HG03175 (cell line): Measurements from ENCODE around the gene CMTM2.
"Not testable (repeated sequence)": the region's sequence is repeated elsewhere in the genome, so short reads cannot be mapped to it uniquely, and the experiment has no call there.

Experiments used
- ATAC-seq: cut with Tn5 transposase; IDR thresholded peaks from one replicate; pipeline ENCODE4 v1.9.1; 2021; ENCODE audit warnings: mild to moderate bottlenecking, moderate library complexity; ENCODE audit not compliant: unreplicated experiment

Gene CMTM2

GRCh38 chr16:66552286-66553177, 26.7 kb upstream of the CMTM2 start, which contains the start of gene CKLF:
CKLF (plus strand) TSS chr16:66552576; CDS start chr16:66552716, 140 bp downstream.
- peak; percentile 71 for ATAC-seq

- ATAC-seq, result no peak
Measured at GRCh38 chr16:66553223-66553622, 26.0 kb upstream of the CMTM2 start.

GRCh38 chr16:66554021-66554420, 25.2 kb upstream of the CMTM2 start:
- ATAC-seq, result no peak

DNA sequence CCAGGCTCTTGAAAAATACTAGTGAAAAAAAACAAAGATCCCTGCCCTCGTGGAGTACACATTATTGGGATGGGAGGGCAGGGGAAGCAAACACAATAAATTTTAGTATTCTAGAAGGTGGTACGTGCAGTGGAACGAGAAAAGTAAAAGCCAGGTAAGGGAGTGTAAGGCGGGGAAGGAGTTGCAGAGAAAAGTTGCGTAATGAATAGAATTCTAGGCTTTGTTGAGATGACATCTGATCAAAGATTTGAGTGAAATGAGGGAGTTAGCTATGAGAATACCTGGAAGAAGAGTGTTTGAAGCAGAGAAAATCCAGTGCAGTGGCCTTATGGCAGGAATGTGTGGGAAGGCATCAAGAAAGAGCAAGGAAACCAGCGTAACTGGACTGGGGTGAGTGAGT, 24.8 kb upstream of the CMTM2 start:
- no peak for ATAC-seq

- ATAC-seq, result no peak
Measured at GRCh38 chr16:66560107-66560506, 19.2 kb upstream of the CMTM2 start.

DNA sequence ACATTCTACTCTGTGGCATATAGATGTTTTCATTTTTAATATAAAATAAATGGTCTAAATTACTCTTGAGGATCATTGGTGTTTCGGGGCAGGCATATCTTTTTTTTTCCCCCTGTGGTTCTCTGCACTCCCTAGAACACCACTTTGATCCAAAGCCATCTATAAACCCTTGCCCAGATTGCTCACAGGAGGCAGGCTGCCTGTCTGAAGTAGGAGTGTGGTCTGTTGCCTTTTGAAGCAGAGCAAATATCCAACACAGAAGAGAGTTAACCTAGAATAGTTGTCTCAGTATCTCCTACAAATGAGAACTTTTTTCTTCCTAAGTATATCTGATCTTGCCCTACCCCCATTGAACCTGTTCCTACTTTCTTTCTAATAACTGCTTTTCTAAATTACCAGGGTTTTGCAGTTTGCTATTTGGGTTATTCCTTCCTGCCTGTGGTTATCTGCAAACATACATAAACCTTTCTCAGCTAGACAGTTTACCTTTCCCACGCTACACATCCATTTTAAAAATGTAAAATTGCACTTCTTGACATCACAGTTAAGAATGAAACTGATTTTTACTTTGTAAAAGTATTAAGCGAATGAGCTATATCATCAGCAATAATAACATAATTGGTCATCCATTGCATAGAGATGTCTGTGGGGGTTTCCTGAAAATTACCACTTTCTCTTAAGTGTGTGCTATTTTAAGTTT, 17.7 kb upstream of the CMTM2 start:
- no peak for ATAC-seq

DNA sequence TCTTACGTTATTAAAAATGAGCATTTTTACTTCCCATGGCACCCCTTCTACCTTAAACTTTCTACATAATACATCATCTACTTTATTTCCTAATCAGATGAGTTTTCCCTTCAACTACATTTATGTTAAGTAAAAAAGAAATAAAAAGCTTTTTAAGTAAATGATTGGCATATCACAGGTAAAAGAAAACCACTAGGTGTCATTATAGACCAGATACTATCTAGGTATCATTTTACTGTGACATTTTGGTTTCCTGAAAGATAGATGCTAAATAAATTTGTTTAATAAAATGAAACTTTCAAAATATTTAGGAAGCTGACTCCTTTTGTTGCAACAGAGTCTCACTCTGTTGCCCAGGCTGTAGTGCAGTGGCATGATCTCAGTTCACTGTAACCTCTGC, 16.9 kb upstream of the CMTM2 start:
- no peak for ATAC-seq

GRCh38 chr16:66562986-66563385, 16.3 kb upstream of the CMTM2 start:
- no peak for ATAC-seq

- ATAC-seq, result no peak
Measured at GRCh38 chr16:66563574-66564334, 15.5 kb upstream of the CMTM2 start.

DNA sequence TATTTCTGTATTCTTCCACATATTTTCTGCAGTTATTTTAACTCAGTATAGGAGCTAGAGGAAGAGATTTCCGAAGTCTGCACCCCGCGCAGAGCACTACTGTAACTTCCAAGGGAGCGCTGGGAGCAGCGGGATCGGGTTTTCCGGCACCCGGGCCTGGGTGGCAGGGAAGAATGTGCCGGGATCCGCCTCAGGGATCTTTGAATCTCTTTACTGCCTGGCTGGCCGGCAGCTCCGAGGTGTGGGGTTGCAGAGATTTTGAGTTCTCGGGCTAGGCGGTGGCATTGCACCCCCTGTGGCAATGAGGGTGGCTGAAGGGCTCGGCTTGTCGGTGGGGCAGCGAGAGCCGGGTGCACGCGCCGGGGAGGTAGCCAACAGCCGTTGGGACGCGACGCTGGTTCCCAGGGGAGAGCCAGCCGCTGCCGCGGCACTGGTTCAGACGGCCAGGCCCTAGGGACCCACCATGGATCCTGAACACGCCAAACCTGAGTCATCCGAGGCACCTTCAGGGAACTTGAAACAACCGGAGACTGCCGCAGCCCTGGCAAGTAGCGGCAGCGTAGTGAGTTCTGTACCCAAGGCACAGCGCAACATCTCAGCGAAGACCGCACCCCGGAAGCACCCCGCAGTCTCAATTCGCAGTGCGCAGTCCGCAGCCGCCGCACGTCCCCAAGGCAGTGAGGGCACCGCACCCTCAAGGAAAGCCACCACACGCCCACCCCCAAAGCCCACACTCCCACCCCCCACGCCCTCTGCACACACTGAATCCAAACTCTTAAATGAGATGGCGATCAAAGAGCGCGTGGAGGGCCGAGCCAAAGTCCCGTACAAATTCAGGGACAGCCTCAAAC, 13.0 kb upstream of the CMTM2 start, which contains the start of gene CMTM1:
Gene CMTM1, plus strand, starts transcription at position 389 of the 851 bp plus-strand sequence. Its CDS starts 75 bp downstream, at position 464.
- ATAC-seq, result no peak

DNA sequence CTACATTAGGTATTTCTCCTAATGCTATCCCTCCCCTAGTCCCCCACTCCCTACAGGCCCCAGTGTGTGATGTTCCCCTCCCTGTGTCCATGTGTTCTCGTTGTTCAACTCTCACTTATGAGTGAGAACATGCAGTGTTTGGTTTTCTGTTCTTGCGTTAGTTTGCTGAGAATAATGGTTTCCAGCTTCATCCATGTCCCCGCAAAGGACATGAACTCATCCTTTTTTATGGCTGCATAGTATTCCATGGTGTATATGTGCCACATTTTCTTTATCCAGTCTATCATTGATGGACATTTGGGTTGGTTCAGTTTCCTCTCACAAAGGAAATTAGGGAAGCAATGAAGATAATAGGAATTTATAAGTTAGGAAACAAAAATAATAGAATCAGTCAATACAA, 12.0 kb upstream of the CMTM2 start:
- not testable (repeated sequence) for ATAC-seq

- ATAC-seq, result no peak
Measured at GRCh38 chr16:66568355-66568754, 10.9 kb upstream of the CMTM2 start.

GRCh38 chr16:66569131-66569530, 10.1 kb upstream of the CMTM2 start:
- no peak for ATAC-seq

- no peak for ATAC-seq
Measured at GRCh38 chr16:66569827-66570405, 9.3 kb upstream of the CMTM2 start.

DNA sequence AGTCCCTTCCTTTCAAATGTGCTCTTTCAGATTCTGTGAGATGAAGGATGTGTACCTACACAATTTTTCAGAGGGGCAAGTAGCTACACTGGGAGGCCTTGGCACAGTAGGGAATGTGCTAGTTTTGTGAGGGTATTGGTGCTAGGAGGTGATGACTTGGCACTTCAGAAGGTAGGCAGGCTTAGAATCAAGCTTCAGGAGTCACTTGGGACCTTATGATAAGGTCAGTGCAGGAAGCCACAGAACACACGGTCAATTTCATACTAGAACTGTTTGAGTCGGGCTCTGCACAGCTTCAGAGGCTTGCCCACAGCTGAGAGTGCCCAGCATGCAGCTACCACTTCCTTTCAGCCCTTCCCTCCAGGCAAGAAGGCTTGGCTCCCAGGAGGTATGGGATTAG, 6.9 kb upstream of the CMTM2 start:
- ATAC-seq, result no peak

- ATAC-seq, result no peak
Measured at GRCh38 chr16:66574081-66574480, 5.2 kb upstream of the CMTM2 start.

- no peak for ATAC-seq
Measured at GRCh38 chr16:66574531-66574930, 4.7 kb upstream of the CMTM2 start.

- no peak for ATAC-seq
Measured at GRCh38 chr16:66575060-66575459, 4.2 kb upstream of the CMTM2 start.

DNA sequence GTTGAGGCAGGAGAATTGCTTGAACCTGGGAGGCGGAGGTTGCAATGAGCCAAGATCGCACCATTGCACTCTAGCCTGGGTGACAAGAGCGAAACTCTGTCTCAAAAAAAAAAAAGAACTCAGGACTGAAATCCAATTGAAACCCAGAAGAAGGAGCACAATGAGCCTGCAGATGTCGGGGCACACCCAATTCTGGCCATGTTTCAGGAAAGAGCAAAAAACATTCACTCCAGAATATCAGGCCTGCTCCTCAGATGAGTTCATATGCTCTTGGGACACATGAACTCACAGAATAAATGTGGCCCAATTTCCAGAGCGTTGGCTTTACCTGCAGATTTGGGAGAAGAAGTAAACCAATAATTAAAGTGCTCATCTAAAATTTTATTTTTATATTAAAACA, 3.0 kb upstream of the CMTM2 start:
- ATAC-seq, result no peak

- ATAC-seq, result no peak
Measured at GRCh38 chr16:66580605-66581209, 1.4 kb downstream of the CMTM2 start.
